GM18508 (cell line): Measurements from ENCODE around the gene PLD1.
"Not testable (repeated sequence)": the region's sequence is repeated elsewhere in the genome, so short reads cannot be mapped to it uniquely, and the experiment has no call there.

Source experiments
- ATAC-seq: cut with Tn5 transposase; IDR thresholded peaks from one replicate; pipeline ENCODE4 v1.9.1; 2021; ENCODE audit warnings: moderate number of reproducible peaks; ENCODE audit not compliant: insufficient read depth, unreplicated experiment

The PLD1 gene, protein sequence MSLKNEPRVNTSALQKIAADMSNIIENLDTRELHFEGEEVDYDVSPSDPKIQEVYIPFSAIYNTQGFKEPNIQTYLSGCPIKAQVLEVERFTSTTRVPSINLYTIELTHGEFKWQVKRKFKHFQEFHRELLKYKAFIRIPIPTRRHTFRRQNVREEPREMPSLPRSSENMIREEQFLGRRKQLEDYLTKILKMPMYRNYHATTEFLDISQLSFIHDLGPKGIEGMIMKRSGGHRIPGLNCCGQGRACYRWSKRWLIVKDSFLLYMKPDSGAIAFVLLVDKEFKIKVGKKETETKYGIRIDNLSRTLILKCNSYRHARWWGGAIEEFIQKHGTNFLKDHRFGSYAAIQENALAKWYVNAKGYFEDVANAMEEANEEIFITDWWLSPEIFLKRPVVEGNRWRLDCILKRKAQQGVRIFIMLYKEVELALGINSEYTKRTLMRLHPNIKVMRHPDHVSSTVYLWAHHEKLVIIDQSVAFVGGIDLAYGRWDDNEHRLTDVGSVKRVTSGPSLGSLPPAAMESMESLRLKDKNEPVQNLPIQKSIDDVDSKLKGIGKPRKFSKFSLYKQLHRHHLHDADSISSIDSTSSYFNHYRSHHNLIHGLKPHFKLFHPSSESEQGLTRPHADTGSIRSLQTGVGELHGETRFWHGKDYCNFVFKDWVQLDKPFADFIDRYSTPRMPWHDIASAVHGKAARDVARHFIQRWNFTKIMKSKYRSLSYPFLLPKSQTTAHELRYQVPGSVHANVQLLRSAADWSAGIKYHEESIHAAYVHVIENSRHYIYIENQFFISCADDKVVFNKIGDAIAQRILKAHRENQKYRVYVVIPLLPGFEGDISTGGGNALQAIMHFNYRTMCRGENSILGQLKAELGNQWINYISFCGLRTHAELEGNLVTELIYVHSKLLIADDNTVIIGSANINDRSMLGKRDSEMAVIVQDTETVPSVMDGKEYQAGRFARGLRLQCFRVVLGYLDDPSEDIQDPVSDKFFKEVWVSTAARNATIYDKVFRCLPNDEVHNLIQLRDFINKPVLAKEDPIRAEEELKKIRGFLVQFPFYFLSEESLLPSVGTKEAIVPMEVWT

DNA sequence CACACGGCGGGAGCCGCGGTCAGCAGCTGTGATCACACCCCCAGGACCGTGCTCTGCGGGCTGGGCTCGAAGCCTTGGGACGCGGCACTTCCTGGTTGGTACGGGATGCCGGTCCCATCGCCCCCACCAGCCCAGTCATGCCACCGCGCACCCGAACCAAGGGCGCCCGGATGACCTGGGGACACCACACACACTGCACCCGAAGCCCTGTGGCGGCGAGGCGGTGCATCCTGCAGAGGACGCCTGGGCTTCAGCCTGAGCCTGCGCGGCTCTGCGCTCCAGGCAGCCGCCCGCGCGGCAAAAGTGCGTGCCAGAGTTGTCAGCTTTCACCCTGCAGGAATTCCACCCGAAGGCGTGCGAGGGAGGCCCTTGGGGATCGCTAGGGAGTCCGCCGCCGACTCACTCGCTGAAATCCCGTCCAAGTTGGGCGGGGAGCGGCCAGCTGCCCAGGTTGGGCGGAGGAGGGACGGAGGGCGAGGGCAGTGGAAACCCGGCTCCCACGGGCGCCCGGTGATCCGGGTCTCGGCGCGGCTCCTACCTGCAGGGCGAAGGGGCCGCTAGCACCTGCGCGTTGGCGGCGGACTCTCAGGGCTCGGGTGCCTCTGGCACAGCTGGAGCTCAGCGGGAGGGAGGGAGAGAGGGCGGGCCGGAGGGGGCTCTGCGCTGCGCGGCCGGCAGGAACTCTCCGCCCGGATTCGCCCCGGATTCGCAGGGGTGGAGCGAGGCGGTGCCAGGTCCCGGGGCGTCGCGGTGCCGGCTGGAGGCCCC is at the start of gene PLD1:
PLD1 (minus strand) TSS at position 623 of the 768 bp plus-strand sequence. CDS start 72,432 bp downstream, outside the sequence.
- ATAC-seq = peak; percentile 27

DNA sequence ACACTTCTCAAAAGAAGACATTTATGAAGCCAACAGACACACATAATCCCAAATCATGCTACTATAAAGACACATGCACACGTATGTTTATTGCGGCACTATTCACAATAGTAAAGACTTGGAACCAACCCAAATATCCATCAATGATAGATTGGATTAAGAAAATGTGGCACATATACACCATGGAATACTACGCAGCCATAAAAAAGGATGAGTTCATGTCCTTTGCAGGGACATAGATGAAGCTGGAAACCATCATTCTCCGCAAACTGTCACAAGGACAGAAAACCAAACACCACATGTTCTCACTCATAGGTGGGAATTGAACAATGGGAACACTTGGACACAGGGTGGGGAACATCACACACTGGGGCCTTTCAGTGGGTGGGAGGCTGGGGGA is 48.5 kb upstream of the PLD1 start:
- ATAC-seq = not testable (repeated sequence)

DNA sequence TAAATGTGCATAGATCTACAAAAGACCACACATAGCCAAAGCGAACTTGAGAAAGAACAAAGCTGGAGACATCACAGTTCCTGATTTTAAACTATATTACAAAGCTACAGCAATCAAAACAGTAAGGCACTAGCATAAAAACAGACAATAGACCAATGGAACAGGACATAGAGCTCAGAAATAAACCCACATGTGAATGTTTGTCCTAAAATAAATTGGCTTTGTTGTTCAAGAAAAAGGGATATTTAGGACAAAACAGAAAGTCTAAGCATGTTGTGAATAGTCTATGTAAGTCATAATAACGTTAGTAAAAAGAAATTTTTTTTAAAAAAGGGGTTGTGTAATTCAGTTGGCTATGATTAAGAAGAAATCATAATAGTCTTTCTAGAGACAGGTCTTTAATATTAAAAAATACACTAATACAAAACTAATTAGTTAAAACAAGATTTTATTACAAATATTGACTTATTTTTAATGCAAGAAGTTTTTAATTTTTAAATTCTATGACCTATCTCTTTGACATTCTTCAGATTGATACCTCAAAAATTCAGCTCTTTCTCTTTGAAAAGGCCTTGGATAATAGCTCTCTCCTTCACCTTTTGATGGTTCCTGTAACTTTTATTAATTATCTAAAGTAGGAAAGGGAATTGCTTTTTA is 44.5 kb upstream of the PLD1 start:
- ATAC-seq = no peak

DNA sequence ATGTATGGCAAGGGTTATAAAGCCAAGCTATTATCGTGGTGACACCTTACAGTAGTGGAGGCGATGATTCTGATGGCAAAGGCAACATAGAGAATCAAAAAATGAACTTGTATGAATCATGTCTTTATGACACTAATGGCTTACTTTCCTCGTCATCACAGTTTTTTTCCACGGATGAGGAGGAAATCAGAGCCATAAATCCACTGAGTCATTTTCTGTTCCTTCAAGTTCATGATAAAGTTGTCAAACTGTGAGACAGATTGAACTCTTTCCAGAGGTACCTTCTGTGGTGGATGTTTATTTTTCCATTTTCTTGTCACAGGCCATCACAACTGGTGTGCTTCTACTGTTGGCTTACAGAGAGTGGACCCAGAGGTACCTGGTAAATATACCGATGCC is 41.4 kb upstream of the PLD1 start:
- ATAC-seq = no peak

DNA sequence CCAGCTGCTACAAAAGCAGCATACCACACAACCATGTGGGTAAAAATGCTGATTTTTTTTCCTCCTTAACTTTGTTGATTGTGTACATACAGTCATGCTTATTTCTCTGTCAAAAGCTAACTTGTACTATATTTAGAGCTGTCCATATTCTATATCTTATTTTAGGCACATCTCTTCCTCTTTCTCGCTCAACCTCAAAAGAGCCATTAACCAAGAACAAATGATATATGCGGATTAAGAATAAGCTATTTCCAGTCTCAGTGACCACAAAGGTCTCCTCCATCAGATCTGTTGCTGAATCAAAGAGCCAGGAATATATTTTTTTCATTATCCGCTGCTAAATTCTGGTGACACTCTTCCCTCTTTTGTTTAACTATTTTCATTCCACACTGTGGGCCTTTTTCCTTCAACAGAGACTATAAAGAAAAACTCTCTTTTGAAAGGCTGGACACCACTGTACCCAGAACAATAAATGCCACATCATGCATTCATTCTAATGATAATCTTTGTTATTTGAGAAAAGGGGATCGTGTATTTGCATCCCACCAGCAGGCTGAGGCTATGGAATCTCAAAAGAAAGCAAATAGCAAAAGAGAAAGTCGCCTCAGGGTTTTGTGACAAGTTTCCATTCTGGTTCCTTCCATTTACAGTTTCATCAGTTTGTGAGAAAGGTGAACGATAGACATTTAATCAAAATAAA is 40.8 kb upstream of the PLD1 start:
- no peak for ATAC-seq

DNA sequence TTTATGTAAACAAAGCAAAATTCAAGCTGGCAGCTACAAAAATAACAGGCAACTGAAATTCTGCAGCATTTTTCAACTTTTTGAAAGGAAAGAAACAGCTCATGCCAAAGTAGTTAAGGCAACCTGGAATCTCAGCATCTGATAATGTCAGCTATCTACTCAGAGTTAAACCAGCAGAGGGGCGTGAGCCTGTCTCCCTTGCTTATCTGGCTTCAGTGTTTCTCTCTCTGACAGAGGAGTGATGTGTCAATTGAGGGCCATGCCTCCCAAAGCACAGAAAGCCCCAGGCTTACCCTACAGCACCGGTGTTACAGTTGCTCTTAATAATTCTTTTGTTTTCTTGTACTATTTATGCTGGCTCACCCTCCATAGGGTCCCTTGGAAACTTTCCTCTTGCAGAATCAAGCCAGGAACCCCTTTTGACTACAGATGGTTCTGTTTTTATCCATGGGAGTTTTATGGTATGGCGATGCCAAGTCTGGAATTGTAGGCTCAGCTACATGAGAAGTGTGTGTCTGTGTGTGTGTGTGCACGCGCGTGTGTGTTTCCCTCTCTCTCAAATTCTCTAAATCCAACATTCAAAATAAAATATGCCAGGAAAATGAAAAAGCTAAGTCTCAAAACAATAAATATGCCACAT is 40.2 kb upstream of the PLD1 start:
- ATAC-seq = no peak

DNA sequence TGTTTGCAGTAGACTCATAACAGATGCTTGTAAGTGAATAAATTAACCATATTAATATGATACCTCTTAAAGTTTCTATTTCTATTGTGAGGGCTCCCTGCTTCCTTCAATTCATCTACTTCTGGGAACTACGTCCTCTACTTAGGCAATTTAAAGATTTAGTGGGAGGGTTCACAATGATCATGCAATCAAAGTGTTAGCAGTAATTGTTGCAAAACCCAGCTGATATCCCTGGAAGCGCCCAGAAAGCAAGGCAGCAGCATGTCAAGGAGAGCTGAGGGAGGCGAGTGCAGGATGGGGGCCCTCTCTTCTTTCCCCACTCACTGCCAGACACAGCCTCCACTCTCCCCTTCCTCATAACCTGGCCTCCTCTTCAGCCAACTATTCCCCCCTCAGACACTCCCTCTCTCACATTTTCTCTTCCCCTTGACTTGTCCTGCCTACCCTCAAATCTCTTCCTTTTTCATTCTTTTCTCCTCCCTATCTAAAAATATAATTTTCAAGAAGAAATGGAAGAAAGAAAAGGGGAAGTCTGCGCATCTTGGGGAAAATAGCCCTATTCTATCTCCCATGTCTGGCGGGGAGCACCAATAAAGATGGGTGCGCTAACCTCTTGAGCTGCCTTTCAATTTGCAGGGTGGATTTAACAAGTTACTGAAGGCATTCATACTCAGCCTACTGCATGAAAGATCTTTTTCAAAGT is 39.5 kb upstream of the PLD1 start:
- no peak for ATAC-seq

DNA sequence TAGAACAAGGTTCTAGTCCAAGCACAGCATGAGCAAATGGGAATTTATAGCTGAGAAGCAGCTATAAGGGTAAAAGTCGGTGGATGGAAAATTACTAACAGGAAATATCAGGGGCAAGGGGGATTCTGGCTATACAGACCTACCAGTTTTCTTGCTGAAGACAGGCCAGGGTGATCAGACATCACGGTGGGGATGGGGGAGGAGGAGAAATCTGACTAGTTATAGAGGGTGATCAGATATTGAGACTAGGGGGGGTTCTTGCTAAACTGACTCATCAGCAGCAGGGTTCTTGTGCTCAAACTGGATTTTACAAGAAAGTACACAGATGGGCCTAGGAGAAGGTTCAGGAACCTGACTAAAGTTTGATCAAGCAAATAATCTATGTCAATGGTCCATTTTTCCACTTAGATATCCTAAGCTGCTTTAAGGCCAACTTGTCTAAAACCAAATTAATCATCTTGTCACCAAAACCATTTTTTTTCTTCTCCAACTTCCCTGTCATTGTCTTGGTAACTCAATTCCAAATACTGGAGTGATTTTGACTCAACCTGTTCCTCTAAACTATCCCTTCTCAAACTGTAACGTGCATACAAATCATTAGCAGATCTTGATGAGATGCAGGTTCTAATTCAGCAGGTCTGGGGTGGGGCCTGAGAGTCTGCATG is 37.4 kb upstream of the PLD1 start:
- ATAC-seq = no peak

DNA sequence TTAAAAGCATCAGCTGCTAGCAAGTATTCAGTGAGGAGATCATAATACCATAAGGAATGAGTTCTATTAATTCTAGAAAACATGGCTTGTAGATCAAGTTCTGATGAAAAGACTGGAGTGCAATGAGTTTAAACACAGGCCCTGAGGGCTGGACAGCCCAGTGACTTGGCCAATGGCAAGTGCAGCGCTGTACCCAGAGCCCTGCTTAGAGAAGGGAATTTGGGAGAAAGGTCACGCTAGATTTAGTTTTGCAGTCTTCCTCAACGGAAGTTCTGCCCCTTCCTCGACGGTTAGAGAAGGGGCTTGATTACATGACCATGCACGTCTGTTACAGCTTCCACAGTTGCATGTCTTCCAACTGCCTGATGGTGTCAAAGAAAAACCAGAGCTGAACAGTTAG is 36.9 kb upstream of the PLD1 start:
- no peak for ATAC-seq

DNA sequence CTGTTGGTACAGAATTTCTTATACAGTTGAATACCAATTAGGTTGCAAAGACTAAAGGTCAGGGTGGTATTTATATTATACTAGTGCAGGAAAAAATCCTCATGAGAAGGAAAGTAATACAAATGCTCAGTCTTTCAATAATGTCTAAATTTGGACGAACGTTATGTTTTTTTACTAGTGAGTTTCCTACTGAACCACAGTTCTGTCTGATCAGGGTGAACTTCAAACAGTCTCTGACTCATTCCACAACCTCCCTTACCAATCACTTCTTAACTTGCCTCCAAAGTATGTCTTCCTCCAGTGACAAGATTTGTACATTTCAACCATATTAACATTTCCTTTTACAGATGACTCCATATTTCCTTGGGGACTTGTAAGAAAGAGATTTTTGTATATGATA is 36.3 kb upstream of the PLD1 start:
- peak; percentile 98 for ATAC-seq

DNA sequence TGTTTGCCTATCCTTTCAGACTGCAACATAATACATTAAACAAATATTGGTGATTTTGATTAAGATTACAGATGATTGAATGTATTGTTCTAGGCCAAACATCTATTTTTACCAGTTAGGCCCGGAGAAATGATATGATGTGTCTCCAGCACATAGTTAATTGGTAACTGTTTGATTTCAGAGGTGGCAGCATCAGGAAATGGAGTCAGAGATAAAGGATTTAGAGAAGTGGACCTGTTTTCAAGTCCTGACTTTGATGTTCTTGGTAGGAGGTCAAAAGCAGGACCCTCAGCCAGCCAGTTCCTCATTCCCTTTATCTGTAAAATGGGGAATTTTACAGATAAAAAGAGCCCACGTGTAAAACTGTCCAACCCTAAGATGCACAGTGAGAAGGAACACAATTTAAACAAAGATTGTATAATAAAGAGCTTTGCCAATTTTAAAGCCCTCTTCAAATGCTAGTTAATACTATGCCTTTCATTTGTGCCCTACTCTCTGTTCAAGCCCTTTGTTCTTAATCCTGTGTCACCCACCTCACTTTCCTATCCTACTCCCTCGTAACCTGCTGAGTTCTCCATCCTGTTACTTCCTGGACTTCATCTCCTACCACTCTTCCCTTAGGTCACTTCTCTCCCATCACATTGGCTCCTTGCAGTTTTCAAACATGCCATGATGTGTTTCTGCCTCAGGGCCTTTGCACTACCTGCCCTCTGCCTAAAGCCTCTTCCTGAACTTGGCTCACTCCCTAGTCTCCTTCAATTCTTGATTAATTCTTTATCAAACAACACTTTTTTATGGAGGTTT is 35.4 kb upstream of the PLD1 start:
- no peak for ATAC-seq

DNA sequence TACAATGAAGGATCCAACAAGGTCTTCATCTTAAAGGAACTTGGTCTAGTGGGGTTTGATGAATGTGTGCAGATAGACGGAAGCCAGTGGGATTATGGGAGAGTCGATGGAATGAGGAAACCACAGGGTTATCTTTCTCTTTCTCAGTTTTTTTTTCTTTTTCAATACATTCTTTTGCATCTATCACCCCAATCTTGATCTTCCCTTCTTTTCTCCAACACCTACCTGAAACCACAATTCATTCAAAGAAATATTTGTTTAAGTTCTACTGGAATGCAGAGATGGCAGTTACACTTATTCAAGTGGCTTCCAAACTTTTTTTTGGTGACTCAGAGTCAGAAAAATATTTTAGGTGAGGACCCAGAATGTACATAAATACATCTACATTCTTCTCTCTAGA is 34.6 kb upstream of the PLD1 start:
- ATAC-seq = no peak

DNA sequence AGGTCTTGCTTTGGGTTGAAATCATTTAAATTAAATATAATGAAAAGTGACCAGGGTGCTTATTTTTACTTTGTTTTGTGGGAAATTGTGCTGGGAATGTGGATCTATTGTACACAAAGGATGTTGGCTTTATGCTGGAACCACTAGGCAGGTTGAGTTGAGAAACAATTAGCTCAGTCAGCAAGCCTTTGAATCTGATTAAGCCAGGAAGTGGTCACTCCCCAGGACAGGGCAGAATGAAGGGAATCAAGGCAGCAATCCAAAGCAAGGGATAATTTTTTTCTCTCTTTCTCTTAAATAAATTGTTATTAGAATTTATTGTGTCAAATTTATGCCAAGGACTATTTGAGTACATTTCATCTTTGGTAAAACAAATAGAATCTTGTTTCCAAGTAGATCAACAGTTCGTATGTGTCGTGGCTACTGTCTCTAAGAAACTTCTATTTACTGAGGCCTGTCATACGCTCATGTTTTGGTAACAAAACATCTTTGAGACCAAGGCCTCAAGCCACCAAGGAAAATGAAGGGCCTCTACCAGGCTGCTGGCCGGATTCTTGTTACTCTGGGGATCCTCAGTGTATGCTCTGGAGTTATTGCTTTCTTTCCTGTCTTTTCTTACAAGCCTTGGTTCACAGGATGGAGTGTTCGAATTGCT is 32.7 kb upstream of the PLD1 start, which contains the start of gene TMEM212:
TMEM212 (plus strand) TSS at position 486 of the 655 bp plus-strand sequence; CDS start at position 521, 35 bp downstream.
- no peak for ATAC-seq

DNA sequence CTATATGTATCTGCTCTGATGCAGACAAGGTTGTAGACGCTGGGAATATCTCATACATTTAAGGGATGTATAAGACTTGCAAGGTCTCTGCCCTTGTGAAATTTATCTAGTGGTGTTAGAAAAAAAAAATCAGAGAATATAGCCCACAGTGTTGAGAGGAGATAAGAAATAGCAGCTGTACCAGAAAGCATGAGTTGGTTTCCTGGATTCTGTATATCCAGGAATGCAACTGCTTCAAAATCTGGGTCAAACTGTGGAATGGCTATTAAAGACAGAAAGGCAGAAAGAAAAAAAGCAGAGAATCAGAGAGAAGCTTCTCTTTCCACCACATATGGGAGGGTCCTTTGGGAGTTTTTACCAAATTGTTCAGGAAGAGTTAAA is 31.3 kb upstream of the PLD1 start:
- no peak for ATAC-seq

DNA sequence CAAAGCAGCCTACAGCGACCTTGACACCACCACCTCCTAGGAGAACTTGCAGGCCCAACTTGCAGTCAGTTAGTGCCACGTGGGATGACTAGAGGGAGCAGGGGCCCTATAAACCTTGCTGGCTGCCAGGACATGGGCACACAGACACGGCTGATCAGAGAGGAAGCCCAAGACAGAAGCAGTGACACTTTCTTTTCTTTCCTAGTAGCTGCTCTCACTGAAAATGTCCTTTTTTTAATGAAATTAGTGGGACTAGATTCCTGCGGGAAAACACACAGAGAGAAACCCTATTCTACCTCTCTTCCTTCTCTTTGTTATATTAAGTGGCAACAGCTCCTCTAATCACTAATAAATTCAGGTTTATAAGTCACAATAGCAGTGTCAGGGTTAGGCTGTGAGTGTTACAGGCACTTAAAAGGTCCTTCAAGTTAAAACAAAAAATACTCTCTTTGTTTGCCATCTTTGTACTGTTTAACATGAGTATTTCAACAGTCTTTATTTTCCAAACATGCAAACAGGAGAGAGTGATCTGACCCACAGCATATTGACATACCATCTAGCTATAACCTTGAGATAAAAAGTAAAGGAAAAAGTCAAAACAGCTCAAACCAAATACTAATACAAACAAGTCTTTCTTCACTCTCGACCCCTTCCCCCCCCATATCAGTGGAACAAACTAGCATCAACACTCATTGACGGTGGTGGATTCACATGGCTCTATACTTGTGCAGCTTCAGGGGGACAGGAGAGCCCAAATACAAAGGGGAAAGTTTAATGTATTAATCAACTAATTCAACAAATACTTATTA is 30.7 kb upstream of the PLD1 start:
- ATAC-seq = no peak
